Heart right ventricle (tissue), 16 donors: ENCODE data around the gene CABLES1. TPM values are rescaled to one million over a fixed set of nuclear protein-coding genes. Genes with fewer than 3 reads are reported as not detected.

ENCODE experiments used
- ATAC-seq, 8 donors: fragments of 200-7000 bp; cut with Tn5 transposase; one replicate each; pipeline ENCODE4 v1.9.1; 2020; ENCODE audit warnings: mild to moderate bottlenecking in 8 of 8, moderate library complexity in 8 of 8, moderate number of reproducible peaks in 1 of 8
- DNase-seq, 2 donors: peaks; one replicate each; pipeline ENCODE4 v3.0.0-alpha.2; 2020
- H3K27ac ChIP-seq, 10 donors: fragments of 200-600 bp; sonication (generic) in 2 of 10; one replicate each; pipeline versions ENCODE4 v1.5.0 to v1.8.0; 2020 to 2022; ENCODE audit warnings: mild to moderate bottlenecking in 3 of 10
- H3K27me3 ChIP-seq, 7 donors: fragments of 200-600 bp; one replicate each; pipeline ENCODE4 v1.8.0; 2021 to 2022; ENCODE audit warnings: mild to moderate bottlenecking in 2 of 7
- H3K36me3 ChIP-seq, 9 donors: fragments of 200-600 bp; sonication (generic) in 1 of 9; one replicate each; pipeline versions ENCODE4 v1.5.0 to v1.8.0; 2020 to 2022; ENCODE audit warnings: mild to moderate bottlenecking in 2 of 9
- H3K4me1 ChIP-seq, 9 donors: fragments of 200-600 bp; sonication (generic) in 1 of 9; one replicate each; pipeline versions ENCODE4 v1.5.0 to v1.8.0; 2020 to 2022; ENCODE audit warnings: mild to moderate bottlenecking in 4 of 9
- H3K4me3 ChIP-seq, 10 donors: fragments of 200-600 bp; sonication (generic) in 2 of 10; one replicate each; pipeline versions ENCODE4 v1.5.0 to v1.8.0; 2020 to 2022; ENCODE audit warnings: mild to moderate bottlenecking in 7 of 10, moderate library complexity in 2 of 10
- H3K9me3 ChIP-seq, 11 donors: fragments of 200-600 bp in 10 of 11; sonication (generic) in 2 of 11; one replicate each; pipeline versions ENCODE4 v1.5.0 to v1.8.0; 2013 to 2022; ENCODE audit warnings: mild to moderate bottlenecking in 2 of 11, control low read depth in 1 of 11, moderate library complexity in 1 of 11
- whole genome bisulfite sequencing, 2 donors: extraction: QIAGEN DNeasy Blood & Tissue Kit; methylation state at CpG; one replicate each; pipeline ENCODE4 v1.1.7; 2013; ENCODE audit warnings: inconsistent platforms in 1 of 2; 5-methylcytosine and 5-hydroxymethylcytosine counted together
- intact Hi-C, 10 donors: fragments of 100-400 bp; cut with DNase I; formaldehyde crosslinking; loops; one replicate each; pipeline versions ENCODE4 v1.11.1 to v1.14.2; 2022
- polyA plus RNA-seq, 2 donors: library from polyadenylated mRNA; stranded (reverse); fragments of 200-250 nt; gene quantifications; one replicate each; pipeline ENCODE4 v1.2.3, GENCODE V29; 2013
- total RNA-seq, 10 donors: library from RNA; stranded (reverse); fragmentation: NEBNext Ultra II Directional in 3 of 10; extraction: Animal tissue kit (Norgen Biotek cat#: 25700) in 3 of 10; gene quantifications; one replicate each; pipeline versions ENCODE4 v1.2.1 to v1.2.4, GENCODE V29; 2021 to 2023
- TF ChIP-seq, protein P1 (sequence below), 9 donors: fragments of 200-600 bp; sonication (generic) in 2 of 9; IDR thresholded peaks; one replicate each; pipeline versions ENCODE4 v1.5.0 to v1.8.0; 2021 to 2022; ENCODE audit warnings: antibody characterized with exemption in 9 of 9, mild to moderate bottlenecking in 5 of 9, moderate library complexity in 1 of 9
- donor health status: Arrhythmogenic right ventricular cardiomyopathy.
- donor health status: ischemic (EF 13 %, LVEDD 7.1; RV severe dilation, severe dysfunction).
- donor health status: healthy with polysubstance abuse.
- donor health status: DM: no; HTN: yes; CAD: no.
- donor health status: DM: no; HTN: no; CAD: no.
- donor health status: ischemic (EF 25% LVEDD 6.9; RV normal size, moderate dysfunction).
- donor health status: ischemic (EF 25% LVEDD 5.7; RV mildly dilated, moderate dysfunction).
- donor health status: healthy.
- donor health status: DM: yes; HTN: yes; CAD: no.
- donor health status: Ischemic cardiomyopathy.
- donor health status: ischemic (EF 35%, LVEDD 5.7; RV mildly dilated, moderate dysfunction).
- donor health status: nonischemic (EF 11% LVEDD 7.7; RV severe dilation, severe dysfunction).
- donor health status: DM: yes; HTN: yes; CAD: no.
- donor health status: PGD.
- donor health status: ischemic (EF 29% LVEDD 5.4; RV normal size, mild dysfunction).
- donor health status: nonischemic (EF 23%, LVEDD 6.1; RV moderate dilation, normal function).

Gene CABLES1
- total and polyA plus RNA-seq, 12 donors = 1.0 to 2.2 (median 1.8) TPM

DNA sequence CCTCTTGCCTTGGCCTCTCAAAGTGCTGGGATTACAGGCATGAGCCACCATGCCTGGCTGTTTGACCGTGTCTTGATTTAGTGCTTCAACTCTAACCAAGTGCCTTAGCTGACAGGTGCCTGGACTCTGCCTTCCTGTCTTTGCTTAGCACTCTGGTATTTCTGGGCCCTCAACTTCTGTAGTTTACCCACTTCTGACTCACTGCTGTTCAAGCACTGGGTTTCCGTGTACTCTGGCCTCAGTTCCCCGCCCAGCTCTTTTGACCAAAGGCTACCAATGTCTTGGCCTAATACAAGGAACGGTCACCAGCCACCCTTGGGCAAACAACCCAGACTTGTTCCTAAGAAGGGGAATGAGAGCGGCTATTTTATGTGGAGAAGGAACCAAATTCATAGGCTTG, 35.7 kb upstream of the CABLES1 start:
- TF ChIP-seq, protein P1, sequence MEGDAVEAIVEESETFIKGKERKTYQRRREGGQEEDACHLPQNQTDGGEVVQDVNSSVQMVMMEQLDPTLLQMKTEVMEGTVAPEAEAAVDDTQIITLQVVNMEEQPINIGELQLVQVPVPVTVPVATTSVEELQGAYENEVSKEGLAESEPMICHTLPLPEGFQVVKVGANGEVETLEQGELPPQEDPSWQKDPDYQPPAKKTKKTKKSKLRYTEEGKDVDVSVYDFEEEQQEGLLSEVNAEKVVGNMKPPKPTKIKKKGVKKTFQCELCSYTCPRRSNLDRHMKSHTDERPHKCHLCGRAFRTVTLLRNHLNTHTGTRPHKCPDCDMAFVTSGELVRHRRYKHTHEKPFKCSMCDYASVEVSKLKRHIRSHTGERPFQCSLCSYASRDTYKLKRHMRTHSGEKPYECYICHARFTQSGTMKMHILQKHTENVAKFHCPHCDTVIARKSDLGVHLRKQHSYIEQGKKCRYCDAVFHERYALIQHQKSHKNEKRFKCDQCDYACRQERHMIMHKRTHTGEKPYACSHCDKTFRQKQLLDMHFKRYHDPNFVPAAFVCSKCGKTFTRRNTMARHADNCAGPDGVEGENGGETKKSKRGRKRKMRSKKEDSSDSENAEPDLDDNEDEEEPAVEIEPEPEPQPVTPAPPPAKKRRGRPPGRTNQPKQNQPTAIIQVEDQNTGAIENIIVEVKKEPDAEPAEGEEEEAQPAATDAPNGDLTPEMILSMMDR (IDR thresholded peaks at IDR 0.05) = no peak
- Histone ChIP-seq H3K4me3 (no peak overlapping the region), H3K9me3 (no peaks in the 10 kb centered on the region), H3K27me3 (peaks cover 0 to 26% (median 7%) of the 10 kb centered on the region in 7 donors), H3K27ac (no peak overlapping the region), H3K4me1 (no peaks in the 10 kb centered on the region), H3K36me3 (no peaks in the 10 kb centered on the region)
- 93 to 94% methylated on average over 5 of the region's 5 CpGs for WGBS, 2 donors
- ATAC-seq (no peak), DNase-seq (no peak)
- intact Hi-C loops = loop anchor here in 1 of 10 donors (10.0 kb wide), 1 partner anchor 65 kb away; no protein-coding TSS in a partner anchor

DNA sequence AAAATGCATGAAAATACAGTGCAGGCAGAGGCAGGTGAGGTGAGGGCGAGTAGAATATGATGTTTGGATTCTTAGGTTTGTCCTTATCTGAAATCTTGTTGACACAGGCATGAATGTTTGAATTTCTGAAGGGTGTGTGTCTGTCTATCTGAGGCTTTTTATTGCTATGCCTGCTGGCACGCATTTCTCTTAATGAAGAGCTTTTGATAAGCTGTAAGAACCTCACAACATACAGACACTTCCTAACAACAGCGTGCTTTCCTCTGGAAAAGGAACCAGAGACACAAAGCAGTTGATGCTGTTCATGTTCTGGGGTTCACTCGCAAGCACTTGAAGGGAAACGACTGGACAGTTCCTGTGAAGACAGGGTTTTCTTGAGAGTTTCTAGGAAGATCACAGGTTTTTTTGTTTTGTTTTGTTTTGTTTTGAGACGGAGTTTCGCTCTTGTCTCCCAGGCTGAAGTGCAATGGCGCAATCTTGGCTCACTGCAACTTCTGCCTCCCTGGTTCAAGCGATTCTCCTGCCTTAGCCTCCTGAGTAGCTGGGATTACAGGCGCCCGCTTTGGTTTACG, 33.3 kb upstream of the CABLES1 start:
- ATAC-seq (no peak), DNase-seq (no peak)
- H3K4me3 ChIP-seq = no peak overlapping the region
- no peaks in the 10 kb centered on the region for H3K9me3 ChIP-seq
- H3K27ac ChIP-seq = no peak overlapping the region
- H3K27me3 ChIP-seq = peaks cover 0 to 11% (median 0%) of the 10 kb centered on the region in 7 donors
- WGBS, 2 donors = 76% methylated on average over 12 of the region's 12 CpGs
- TF ChIP-seq, protein P1 (IDR thresholded peaks at IDR 0.05) = no peak
- H3K36me3 ChIP-seq = no peaks in the 10 kb centered on the region
- intact Hi-C loops = loop anchor here in 1 of 10 donors (10.0 kb wide), 1 partner anchor 67 kb away; no protein-coding TSS in a partner anchor
- peaks cover 0 to 7% (median 0%) of the 10 kb centered on the region in 9 donors for H3K4me1 ChIP-seq

DNA sequence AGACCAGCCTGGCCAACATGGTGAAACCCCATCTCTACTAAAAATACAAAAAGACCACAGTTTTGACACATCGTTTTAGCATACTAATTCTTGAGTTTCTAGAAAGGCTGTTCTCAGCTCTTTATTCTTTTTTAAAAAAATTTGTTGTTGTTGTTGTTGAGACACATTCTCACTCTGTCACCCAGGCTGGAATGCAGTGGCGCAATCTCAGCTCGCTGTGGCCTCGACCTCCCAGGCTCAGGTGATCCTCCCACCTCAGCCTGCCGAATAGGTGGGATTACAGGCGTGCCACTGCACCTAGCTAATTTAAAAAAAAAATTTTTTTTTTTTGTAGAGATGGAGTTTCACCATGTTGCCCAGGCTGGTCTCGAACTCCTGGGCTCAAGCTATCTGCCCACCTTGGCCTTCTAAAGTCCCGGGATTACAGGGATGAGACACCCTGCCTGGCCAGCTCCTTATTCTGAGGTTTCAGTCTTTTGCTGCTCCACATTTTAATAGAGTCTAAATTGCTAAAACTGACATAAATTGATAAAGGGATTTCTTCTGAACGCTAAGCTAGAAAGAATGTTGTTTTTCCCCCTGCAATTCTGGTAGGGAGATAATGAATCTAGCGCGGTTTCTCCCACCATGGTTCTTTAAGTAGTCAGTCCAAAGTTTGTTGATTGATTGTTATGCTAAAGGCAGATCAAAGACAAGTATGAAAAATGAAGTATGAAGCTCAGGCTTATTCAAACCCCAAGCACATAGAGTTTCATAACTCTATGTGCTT, 32.6 kb upstream of the CABLES1 start:
- TF ChIP-seq, protein P1 (IDR thresholded peaks at IDR 0.05) = no peak
- H3K9me3 ChIP-seq = no peaks in the 10 kb centered on the region
- intact Hi-C loops = loop anchor here in 1 of 10 donors (10.0 kb wide), 1 partner anchor 68 kb away; no protein-coding TSS in a partner anchor
- 91 to 92% methylated on average over 11 of the region's 11 CpGs for WGBS, 2 donors
- DNase-seq (no peak), ATAC-seq (no peak)
- H3K36me3 ChIP-seq = no peaks in the 10 kb centered on the region
- peaks cover 0 to 10% (median 0%) of the 10 kb centered on the region in 9 donors for H3K4me1 ChIP-seq
- no peak overlapping the region for H3K27ac ChIP-seq
- H3K4me3 ChIP-seq = no peak overlapping the region
- peaks cover 0 to 6% (median 0%) of the 10 kb centered on the region in 7 donors for H3K27me3 ChIP-seq

DNA sequence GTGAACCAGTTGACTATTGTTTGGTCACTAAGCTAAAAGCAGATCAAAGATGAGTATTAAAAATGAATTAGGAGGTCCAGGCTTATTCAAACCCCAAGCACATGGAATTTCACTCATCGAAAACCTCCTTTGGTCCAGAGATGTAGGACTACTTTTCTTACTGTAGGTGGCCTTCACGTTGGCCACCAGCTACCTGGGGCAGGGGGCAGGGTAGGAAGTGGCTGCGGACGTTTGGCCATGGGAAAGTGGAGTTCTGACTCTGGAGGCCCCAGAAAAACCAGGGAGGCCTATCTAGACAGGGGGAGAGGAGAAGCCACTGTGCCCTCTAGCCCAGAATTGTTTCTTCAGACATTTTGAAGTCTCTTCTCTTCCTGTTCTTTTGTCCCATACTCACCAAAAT, 31.8 kb upstream of the CABLES1 start:
- no peak overlapping the region for H3K4me3 ChIP-seq
- no peaks in the 10 kb centered on the region for H3K36me3 ChIP-seq
- H3K4me1 ChIP-seq = peaks cover 0 to 10% (median 0%) of the 10 kb centered on the region in 9 donors
- 83 to 93% methylated on average over 4 of the region's 4 CpGs for WGBS, 2 donors
- H3K9me3 ChIP-seq = no peaks in the 10 kb centered on the region
- ATAC-seq (no peak), DNase-seq (no peak)
- TF ChIP-seq, protein P1 (IDR thresholded peaks at IDR 0.05) = no peak
- H3K27ac ChIP-seq = no peak overlapping the region
- H3K27me3 ChIP-seq = peaks cover 0 to 6% (median 0%) of the 10 kb centered on the region in 7 donors
- intact Hi-C loops = loop anchor here in 1 of 10 donors (10.0 kb wide), 1 partner anchor 69 kb away; no protein-coding TSS in a partner anchor
